GM12878 (cell line): ENCODE measurements around the gene FOXR1. TPM values are rescaled to one million over a fixed set of nuclear protein-coding genes. Genes with fewer than 3 reads are reported as not detected.

Experiments
- ATAC-seq: fragments of 200-7000 bp; cut with Tn5 transposase; 3 replicates; pipeline ENCODE4 v1.9.1; 2020; ENCODE audit warnings: mild to moderate bottlenecking, moderate library complexity
- BruUV-seq: library from RNA; stranded (reverse); fragments of 400-500 nt; replicated peaks from 2 replicates; lab custom pipeline; 2021; lab: Mats Ljungman, UMichigan
- CTCF ChIA-PET: fragments of 300-600 bp; sonication (Branson Sonifier 250); formaldehyde crosslinking; extraction: SDS; loops from one replicate; lab custom pipeline; 2021; ENCODE audit warnings: inconsistent platforms; lab: Yijun Ruan, JAX
- POLR2A ChIA-PET: fragments of 350-600 bp; formaldehyde crosslinking; extraction: SDS; loops from one replicate; lab custom pipeline; 2021; ENCODE audit warnings: inconsistent platforms; lab: Charles Lee
- RAD21 ChIA-PET: fragments of 300-600 bp; sonication (Branson Sonifier 250); formaldehyde crosslinking; loops from one replicate; lab custom pipeline; 2023; ENCODE audit warnings: antibody characterized with exemption; ENCODE audit not compliant: unreplicated experiment; lab: Charles Lee
- SMC1A ChIA-PET: fragments of 300-600 bp; sonication (Branson Sonifier 250); formaldehyde crosslinking; loops from one replicate; lab custom pipeline; 2023; ENCODE audit not compliant: unreplicated experiment, uncharacterized antibody; lab: Charles Lee
- DNase-seq: peaks from one replicate; pipeline ENCODE4 v3.0.0-alpha.2; 2011; ENCODE audit warnings: low read depth, low spot score
- FAIRE-seq: peaks from 3 replicates; lab custom pipeline; 2011; peaks lifted over from hg19 to GRCh38; lab: Jason Lieb, UNC
- H2AFZ ChIP-seq: 2 replicates; pipeline ENCODE4 v1.6.0; 2011; ENCODE audit warnings: low read depth, low read length, control low read depth; ENCODE audit not compliant: control insufficient read depth
- H3K27ac ChIP-seq: 2 replicates; pipeline ENCODE4 v1.5.1; 2011; ENCODE audit warnings: control low read depth; ENCODE audit not compliant: control insufficient read depth, insufficient read depth
- H3K27me3 ChIP-seq, 2 experiments: replicated peaks in 1 of 2; 2 replicates each; pipeline versions ENCODE4 v1.6.0 to v1.6.1; 2011; ENCODE audit warnings: low read length in 1 of 2; ENCODE audit not compliant: control insufficient read depth in 2 of 2, insufficient read depth in 2 of 2
- H3K36me3 ChIP-seq, 2 experiments: 2 replicates each; pipeline ENCODE4 v1.5.1; 2011; ENCODE audit warnings: low read length in 1 of 2; ENCODE audit not compliant: control insufficient read depth in 2 of 2, insufficient read depth in 2 of 2
- H3K4me1 ChIP-seq: 2 replicates; pipeline ENCODE4 v1.6.1; 2011; ENCODE audit warnings: mild to moderate bottlenecking, low read length, moderate library complexity, mixed read lengths; ENCODE audit not compliant: control insufficient read depth, insufficient read depth
- H3K4me2 ChIP-seq: 2 replicates; pipeline ENCODE4 v1.6.0; 2011; ENCODE audit warnings: control low read depth; ENCODE audit not compliant: control insufficient read depth, insufficient read depth
- H3K4me3 ChIP-seq: fragments of 200-600 bp; sonication (generic); 2 replicates; pipeline ENCODE4 v1.5.1; 2016
- H3K79me2 ChIP-seq: 2 replicates; pipeline ENCODE4 v1.6.0; 2011; ENCODE audit warnings: low read length; ENCODE audit not compliant: control insufficient read depth, insufficient read depth
- H3K9ac ChIP-seq: 2 replicates; pipeline ENCODE4 v1.8.0; 2011; ENCODE audit warnings: low read length, control low read depth, mixed read lengths; ENCODE audit not compliant: control insufficient read depth, insufficient read depth
- H3K9me3 ChIP-seq: replicated peaks from 3 replicates; pipeline ENCODE4 v1.5.1; 2011; ENCODE audit warnings: mild to moderate bottlenecking, low read length; ENCODE audit not compliant: control insufficient read depth, insufficient read depth
- H4K20me1 ChIP-seq: 2 replicates; pipeline ENCODE4 v1.6.0; 2011; ENCODE audit not compliant: control insufficient read depth, insufficient read depth
- ELK1 ChIP-seq: IDR thresholded peaks from 2 replicates; pipeline ENCODE4 v1.6.1; 2012; ENCODE audit warnings: low read depth, low read length, improper control_type of control experiment
- EZH2 ChIP-seq: IDR thresholded peaks from 2 replicates; pipeline ENCODE4 v1.6.1; 2012; ENCODE audit warnings: low read depth, mild to moderate bottlenecking, control low read depth, inconsistent platforms, low read length, borderline replicate concordance; ENCODE audit not compliant: control insufficient read depth
- IRF3 ChIP-seq: fragments of 450-650 bp; IDR thresholded peaks from 2 replicates; pipeline ENCODE4 v1.6.1; 2014; ENCODE audit warnings: mild to moderate bottlenecking
- MEF2A ChIP-seq: IDR thresholded peaks from 2 replicates; pipeline ENCODE4 v1.6.1; 2011; ENCODE audit warnings: low read depth, mild to moderate bottlenecking, low read length, moderate library complexity; ENCODE audit not compliant: insufficient read depth
- NKRF ChIP-seq: fragments of 450-650 bp; conservative IDR thresholded peaks from 2 replicates; pipeline ENCODE4 v1.6.1; 2017; ENCODE audit warnings: mild to moderate bottlenecking, moderate library complexity
- NR2F1 ChIP-seq: fragments of 450-650 bp; conservative IDR thresholded peaks from 2 replicates; pipeline ENCODE4 v1.6.1; 2017; ENCODE audit warnings: mild to moderate bottlenecking
- SIN3A ChIP-seq: IDR thresholded peaks from 2 replicates; pipeline ENCODE4 v1.6.1; 2012; ENCODE audit warnings: low read depth, low read length, improper control_type of control experiment
- WGBS: methylation state at CpG from one replicate; pipeline ENCODE4 v1.1.6; 2016; ENCODE audit warnings: low lambda C conversion rate; ENCODE audit not compliant: insufficient replicate concordance, insufficient coverage; ENCODE audit errors: missing lambda C conversion rate; 5-methylcytosine and 5-hydroxymethylcytosine counted together
- in situ Hi-C: fragments of 300-500 bp; cut with MboI; formaldehyde crosslinking; loops from 9 replicates; pipeline ENCODE4 v1.14.3; 2018; ENCODE audit warnings: mixed read lengths
- intact Hi-C: fragments of 100-400 bp; cut with micrococcal nuclease; formaldehyde crosslinking; loops from one replicate; pipeline ENCODE4 v1.14.2; 2022; ENCODE audit not compliant: unreplicated experiment
- polyA plus RNA-seq, 11 experiments: library from polyadenylated mRNA; depleted of rRNA in 4 of 11; unstranded in 6 of 11; stranded (reverse) in 5 of 11; fragments of >200 nt; fragmentation: Nextera tagmentation in 4 of 11; fragmentation: Illumina TruSeq in 1 of 11; extraction: Ambion mirVana in 4 of 11; extraction: Trizol in 1 of 11; gene quantifications; 1 replicate in 1 of 11; 2 replicates in 10 of 11; pipeline versions ENCODE4 v1.2.1 to v1.2.3, GENCODE V29; 2011 to 2016; ENCODE audit warnings: inconsistent platforms in 2 of 11, missing spikeins in 2 of 11, low read depth in 1 of 11
- total RNA-seq, 4 experiments: library from RNA; depleted of rRNA in 3 of 4; stranded (reverse); fragments of >200 nt in 3 of 4; fragmentation: Illumina TruSeq in 1 of 4; extraction: Trizol in 1 of 4; gene quantifications; 2 replicates each; pipeline versions ENCODE4 v1.2.1 to v1.2.3, GENCODE V29; 2013 to 2021
- TF ChIP-seq, protein P1 (sequence below): fragments of 150-350 bp; IDR thresholded peaks from 2 replicates; pipeline ENCODE4 v1.6.1; 2016; ENCODE audit warnings: low read depth, low read length
- TF ChIP-seq, protein P2 (sequence below): fragments of 150-350 bp; IDR thresholded peaks from 2 replicates; pipeline ENCODE4 v1.6.1; 2014; ENCODE audit warnings: mild to moderate bottlenecking, low read depth, low read length
- TF ChIP-seq, protein P3 (sequence below): fragments of 450-650 bp; IDR thresholded peaks from 2 replicates; pipeline ENCODE4 v1.6.1; 2017; ENCODE audit warnings: mild to moderate bottlenecking, low read depth, inconsistent platforms; ENCODE audit not compliant: poor library complexity, severe bottlenecking

The FOXR1 gene
- total and polyA plus RNA-seq, 10 of the 15 experiments (the other 5 are each of a cell fraction or from before 2014, with no cell fraction given), result not detected

GRCh38 chr11:118957549-118957948 is 14.0 kb upstream of the FOXR1 start:
- no peak overlapping the region for H2AFZ ChIP-seq
- RAD21 ChIA-PET, result interaction anchor here (1.0 to 2.2 kb wide), 5 partner anchors 20 to 363 kb away, joined by 3 to 7 read pairs (median 5); no protein-coding TSS in a partner anchor
- peaks cover 0 to 6% of the 10 kb centered on the region in 2 experiments; a peak in 1 of 4 replicates for H3K27me3 ChIP-seq
- H3K36me3 ChIP-seq, result no peaks in the 10 kb centered on the region
- intact Hi-C loops, result loop anchor here (2.0 kb wide), 2 partner anchors 27 to 267 kb away; no protein-coding TSS in a partner anchor
- 40% methylated on average over 11 of the region's 11 CpGs for WGBS
- no TSS peak for BruUV-seq
- ATAC-seq (no peak), DNase-seq (no peak), FAIRE-seq (no peak)
- no peak overlapping the region for H3K9ac ChIP-seq
- no peak overlapping the region for H3K4me2 ChIP-seq
- H4K20me1 ChIP-seq, result no peaks in the 10 kb centered on the region
- in situ Hi-C loops, result loop anchor here (5.0 kb wide), 1 partner anchor 50 kb away; no protein-coding TSS in a partner anchor
- CTCF ChIA-PET, result interaction anchor here (0.7 to 3.5 kb wide), 14 partner anchors 8 to 271 kb away, joined by 3 to 18 read pairs (median 5); partner anchors contain the start of gene CENATAC
- POLR2A ChIA-PET, result no interaction called here
- no peaks in the 10 kb centered on the region for H3K4me1 ChIP-seq
- no peak overlapping the region for H3K4me3 ChIP-seq
- SMC1A ChIA-PET, result interaction anchor here (0.6 to 1.4 kb wide), 6 partner anchors 13 to 264 kb away, joined by 3 to 8 read pairs (median 3); no protein-coding TSS in a partner anchor
- H3K27ac ChIP-seq, result no peak overlapping the region
- H3K9me3 ChIP-seq, result no peaks in the 10 kb centered on the region
- no peaks in the 10 kb centered on the region for H3K79me2 ChIP-seq
- TF ChIP-seq, protein P1, sequence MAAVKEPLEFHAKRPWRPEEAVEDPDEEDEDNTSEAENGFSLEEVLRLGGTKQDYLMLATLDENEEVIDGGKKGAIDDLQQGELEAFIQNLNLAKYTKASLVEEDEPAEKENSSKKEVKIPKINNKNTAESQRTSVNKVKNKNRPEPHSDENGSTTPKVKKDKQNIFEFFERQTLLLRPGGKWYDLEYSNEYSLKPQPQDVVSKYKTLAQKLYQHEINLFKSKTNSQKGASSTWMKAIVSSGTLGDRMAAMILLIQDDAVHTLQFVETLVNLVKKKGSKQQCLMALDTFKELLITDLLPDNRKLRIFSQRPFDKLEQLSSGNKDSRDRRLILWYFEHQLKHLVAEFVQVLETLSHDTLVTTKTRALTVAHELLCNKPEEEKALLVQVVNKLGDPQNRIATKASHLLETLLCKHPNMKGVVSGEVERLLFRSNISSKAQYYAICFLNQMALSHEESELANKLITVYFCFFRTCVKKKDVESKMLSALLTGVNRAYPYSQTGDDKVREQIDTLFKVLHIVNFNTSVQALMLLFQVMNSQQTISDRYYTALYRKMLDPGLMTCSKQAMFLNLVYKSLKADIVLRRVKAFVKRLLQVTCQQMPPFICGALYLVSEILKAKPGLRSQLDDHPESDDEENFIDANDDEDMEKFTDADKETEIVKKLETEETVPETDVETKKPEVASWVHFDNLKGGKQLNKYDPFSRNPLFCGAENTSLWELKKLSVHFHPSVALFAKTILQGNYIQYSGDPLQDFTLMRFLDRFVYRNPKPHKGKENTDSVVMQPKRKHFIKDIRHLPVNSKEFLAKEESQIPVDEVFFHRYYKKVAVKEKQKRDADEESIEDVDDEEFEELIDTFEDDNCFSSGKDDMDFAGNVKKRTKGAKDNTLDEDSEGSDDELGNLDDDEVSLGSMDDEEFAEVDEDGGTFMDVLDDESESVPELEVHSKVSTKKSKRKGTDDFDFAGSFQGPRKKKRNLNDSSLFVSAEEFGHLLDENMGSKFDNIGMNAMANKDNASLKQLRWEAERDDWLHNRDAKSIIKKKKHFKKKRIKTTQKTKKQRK, result no peak
- no peak for TF ChIP-seq ELK1
- no peak for TF ChIP-seq NR2F1
- TF ChIP-seq, protein P2, sequence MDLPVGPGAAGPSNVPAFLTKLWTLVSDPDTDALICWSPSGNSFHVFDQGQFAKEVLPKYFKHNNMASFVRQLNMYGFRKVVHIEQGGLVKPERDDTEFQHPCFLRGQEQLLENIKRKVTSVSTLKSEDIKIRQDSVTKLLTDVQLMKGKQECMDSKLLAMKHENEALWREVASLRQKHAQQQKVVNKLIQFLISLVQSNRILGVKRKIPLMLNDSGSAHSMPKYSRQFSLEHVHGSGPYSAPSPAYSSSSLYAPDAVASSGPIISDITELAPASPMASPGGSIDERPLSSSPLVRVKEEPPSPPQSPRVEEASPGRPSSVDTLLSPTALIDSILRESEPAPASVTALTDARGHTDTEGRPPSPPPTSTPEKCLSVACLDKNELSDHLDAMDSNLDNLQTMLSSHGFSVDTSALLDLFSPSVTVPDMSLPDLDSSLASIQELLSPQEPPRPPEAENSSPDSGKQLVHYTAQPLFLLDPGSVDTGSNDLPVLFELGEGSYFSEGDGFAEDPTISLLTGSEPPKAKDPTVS, result no peak
- TF ChIP-seq MEF2A, result no peak
- TF ChIP-seq EZH2, result no peak
- TF ChIP-seq SIN3A, result no peak
- TF ChIP-seq IRF3, result no peak
- TF ChIP-seq NKRF, result no peak
- TF ChIP-seq, protein P3, sequence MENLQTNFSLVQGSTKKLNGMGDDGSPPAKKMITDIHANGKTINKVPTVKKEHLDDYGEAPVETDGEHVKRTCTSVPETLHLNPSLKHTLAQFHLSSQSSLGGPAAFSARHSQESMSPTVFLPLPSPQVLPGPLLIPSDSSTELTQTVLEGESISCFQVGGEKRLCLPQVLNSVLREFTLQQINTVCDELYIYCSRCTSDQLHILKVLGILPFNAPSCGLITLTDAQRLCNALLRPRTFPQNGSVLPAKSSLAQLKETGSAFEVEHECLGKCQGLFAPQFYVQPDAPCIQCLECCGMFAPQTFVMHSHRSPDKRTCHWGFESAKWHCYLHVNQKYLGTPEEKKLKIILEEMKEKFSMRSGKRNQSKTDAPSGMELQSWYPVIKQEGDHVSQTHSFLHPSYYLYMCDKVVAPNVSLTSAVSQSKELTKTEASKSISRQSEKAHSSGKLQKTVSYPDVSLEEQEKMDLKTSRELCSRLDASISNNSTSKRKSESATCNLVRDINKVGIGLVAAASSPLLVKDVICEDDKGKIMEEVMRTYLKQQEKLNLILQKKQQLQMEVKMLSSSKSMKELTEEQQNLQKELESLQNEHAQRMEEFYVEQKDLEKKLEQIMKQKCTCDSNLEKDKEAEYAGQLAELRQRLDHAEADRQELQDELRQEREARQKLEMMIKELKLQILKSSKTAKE, result no peak
